Mesothelial cell of epicardium (in vitro differentiated cells): ENCODE data around the gene CTBP2. TPM values are rescaled to one million over a fixed set of nuclear protein-coding genes. Genes with fewer than 3 reads are reported as not detected.

ENCODE experiments used
- DNase-seq, 2 experiments: peaks; one replicate each; pipeline ENCODE4 v3.0.0; 2021; ENCODE audit warnings: low spot score in 2 of 2; ENCODE audit not compliant: unreplicated experiment in 2 of 2
- H3K27ac Mint-ChIP-seq: 2 replicates; pipeline ENCODE4 v1.8.0; 2021; ENCODE audit warnings: mixed read lengths
- H3K27me3 Mint-ChIP-seq: 2 replicates; pipeline ENCODE4 v1.8.0; 2021; ENCODE audit warnings: low read depth, mixed read lengths
- H3K36me3 Mint-ChIP-seq: 2 replicates; pipeline ENCODE4 v1.8.0; 2021; ENCODE audit warnings: mixed read lengths
- H3K4me1 Mint-ChIP-seq: 2 replicates; pipeline ENCODE4 v1.8.0; 2021; ENCODE audit warnings: mixed read lengths
- H3K4me3 Mint-ChIP-seq: 2 replicates; pipeline ENCODE4 v1.8.0; 2021; ENCODE audit warnings: mild to moderate bottlenecking, moderate library complexity, mixed read lengths
- H3K9me3 Mint-ChIP-seq: 2 replicates; pipeline ENCODE4 v1.8.0; 2021; ENCODE audit warnings: mixed read lengths
- total RNA-seq: library from RNA; stranded (reverse); gene quantifications from 3 replicates; pipeline ENCODE4 v1.2.1, GENCODE V29; 2021
- TF ChIP-seq, protein P1 (sequence below): fragments of 200-600 bp; sonication (generic); IDR thresholded peaks from one replicate; pipeline ENCODE4 v1.5.0; 2021; ENCODE audit warnings: antibody characterized with exemption; ENCODE audit not compliant: unreplicated experiment

The CTBP2 gene
- total RNA-seq, 1 donor from 2014 or later, result 122 TPM

DNA sequence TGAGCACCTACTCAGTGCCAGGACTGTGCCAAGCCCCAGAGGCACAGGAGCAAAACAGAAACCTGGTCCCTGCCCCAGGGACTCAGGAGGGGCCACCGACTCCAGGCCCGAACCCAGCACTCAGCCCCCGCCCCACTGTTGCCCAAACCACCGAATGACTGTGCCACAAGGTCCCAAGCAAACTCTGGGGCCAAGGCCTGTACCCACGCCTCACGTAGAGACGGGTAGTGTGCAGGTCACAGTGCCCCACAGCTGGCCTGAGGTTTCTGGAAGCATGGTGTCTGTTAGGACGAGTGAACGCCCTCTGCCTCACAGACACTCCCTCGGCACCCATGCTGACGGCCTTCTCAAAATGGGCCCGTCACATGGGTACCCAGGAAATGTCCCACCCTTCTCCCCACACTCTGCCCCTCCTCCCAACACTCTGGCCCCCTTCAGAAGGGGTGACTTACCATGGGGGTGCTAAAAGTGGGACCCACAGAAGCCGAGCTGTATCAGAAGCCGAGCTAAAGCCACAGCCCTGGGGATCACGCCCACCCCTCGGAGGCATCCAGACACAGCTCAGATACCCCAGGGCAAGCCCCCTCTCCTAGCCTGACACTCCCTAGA is 44.2 kb downstream of the CTBP2 start:
- no peak for DNase-seq
- H3K27me3 Mint-ChIP-seq, result no peaks in the 10 kb centered on the region

GRCh38 chr10:125115409-125115808 is 45.0 kb downstream of the CTBP2 start:
- TF ChIP-seq, protein P1, sequence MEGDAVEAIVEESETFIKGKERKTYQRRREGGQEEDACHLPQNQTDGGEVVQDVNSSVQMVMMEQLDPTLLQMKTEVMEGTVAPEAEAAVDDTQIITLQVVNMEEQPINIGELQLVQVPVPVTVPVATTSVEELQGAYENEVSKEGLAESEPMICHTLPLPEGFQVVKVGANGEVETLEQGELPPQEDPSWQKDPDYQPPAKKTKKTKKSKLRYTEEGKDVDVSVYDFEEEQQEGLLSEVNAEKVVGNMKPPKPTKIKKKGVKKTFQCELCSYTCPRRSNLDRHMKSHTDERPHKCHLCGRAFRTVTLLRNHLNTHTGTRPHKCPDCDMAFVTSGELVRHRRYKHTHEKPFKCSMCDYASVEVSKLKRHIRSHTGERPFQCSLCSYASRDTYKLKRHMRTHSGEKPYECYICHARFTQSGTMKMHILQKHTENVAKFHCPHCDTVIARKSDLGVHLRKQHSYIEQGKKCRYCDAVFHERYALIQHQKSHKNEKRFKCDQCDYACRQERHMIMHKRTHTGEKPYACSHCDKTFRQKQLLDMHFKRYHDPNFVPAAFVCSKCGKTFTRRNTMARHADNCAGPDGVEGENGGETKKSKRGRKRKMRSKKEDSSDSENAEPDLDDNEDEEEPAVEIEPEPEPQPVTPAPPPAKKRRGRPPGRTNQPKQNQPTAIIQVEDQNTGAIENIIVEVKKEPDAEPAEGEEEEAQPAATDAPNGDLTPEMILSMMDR, result no peak
- H3K27me3 Mint-ChIP-seq, result no peaks in the 10 kb centered on the region
- no peak overlapping the region for H3K4me3 Mint-ChIP-seq
- peaks cover 16% of the 10 kb centered on the region for H3K4me1 Mint-ChIP-seq
- no peak for DNase-seq
- H3K27ac Mint-ChIP-seq, result no peak overlapping the region
- peaks cover 4% of the 10 kb centered on the region for H3K36me3 Mint-ChIP-seq
- H3K9me3 Mint-ChIP-seq, result no peaks in the 10 kb centered on the region

More for the DNA sequence above, 44.2 kb downstream of the CTBP2 start:
- H3K4me3 Mint-ChIP-seq, result no peak overlapping the region
- peaks cover 4% of the 10 kb centered on the region for H3K36me3 Mint-ChIP-seq
- peaks cover 21% of the 10 kb centered on the region for H3K4me1 Mint-ChIP-seq
- H3K9me3 Mint-ChIP-seq, result no peaks in the 10 kb centered on the region
- H3K27ac Mint-ChIP-seq, result peak overlapping the region; percentile 30
- TF ChIP-seq, protein P1, result no peak

DNA sequence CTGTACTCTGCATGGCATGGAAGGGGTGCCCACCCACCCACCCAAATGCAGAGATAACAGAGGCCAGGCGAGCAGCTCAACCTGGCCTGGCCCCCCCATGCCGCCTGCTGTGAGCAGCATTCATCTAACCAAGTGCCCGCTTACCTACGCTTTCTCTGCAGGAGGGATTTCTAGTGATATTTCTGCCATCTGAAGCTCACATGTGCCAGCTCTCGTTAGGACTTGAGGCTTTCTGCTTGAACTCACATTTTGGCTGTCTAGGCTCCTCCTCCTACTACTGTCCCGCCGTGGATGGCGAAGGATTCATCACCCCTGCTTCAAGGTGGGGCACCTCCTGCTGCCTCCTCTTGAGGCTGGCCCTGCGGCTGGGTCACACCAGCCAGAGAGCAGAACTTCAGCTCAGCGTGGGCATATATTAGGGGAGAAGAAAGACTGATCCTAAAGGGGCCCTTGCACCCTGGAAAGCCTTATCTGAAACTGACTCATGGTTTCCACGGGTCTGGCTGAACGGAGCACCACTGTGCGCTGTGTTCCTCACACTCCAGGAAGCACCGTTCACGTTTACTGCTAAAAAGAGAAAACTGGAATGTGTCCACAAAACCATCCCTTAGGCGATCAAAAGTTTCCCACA is 45.5 kb downstream of the CTBP2 start:
- Mint-ChIP-seq H3K9me3 (no peaks in the 10 kb centered on the region), H3K4me1 (peaks cover 14% of the 10 kb centered on the region), H3K27me3 (no peaks in the 10 kb centered on the region), H3K27ac (peak overlapping the region; percentile 56), H3K36me3 (peaks cover 6% of the 10 kb centered on the region), H3K4me3 (no peak overlapping the region)
- TF ChIP-seq, protein P1, result no peak
- DNase-seq, result no peak

DNA sequence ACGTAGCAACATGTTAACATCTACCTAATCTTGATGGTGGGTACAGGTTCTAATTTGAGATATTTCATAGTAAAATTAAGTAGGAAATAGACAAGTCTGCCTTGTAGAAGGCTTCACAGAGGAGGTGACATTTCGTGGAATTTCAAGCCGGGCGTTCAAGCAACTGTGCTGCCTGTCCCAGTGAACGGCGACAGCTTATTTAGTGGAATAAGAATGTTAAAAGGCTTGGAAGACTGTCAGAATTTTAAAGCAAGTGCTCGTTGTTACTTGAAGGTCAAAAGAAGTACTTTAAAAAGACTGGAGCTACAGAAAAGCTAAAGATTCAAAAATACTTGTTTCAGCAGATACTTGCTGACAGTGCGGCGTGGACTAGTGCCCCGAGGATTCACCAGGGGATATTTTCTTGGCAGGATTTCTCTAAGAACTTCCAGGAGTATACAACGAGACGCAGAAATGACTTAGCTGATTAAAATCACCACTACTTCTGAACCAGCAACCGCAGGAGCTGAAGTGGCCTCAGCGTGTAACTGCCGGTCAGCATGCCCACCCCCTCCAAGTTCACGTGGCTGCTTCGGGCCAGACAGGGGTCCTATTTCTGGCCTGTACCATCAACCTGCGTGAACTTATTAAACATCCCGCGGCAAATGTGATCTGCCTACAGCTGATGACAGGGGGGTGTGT is 46.5 kb downstream of the CTBP2 start:
- Mint-ChIP-seq H3K27ac (peak overlapping the region; percentile 17), H3K9me3 (peaks cover 3% of the 10 kb centered on the region), H3K27me3 (no peaks in the 10 kb centered on the region), H3K4me1 (peaks cover 11% of the 10 kb centered on the region), H3K36me3 (peaks cover 15% of the 10 kb centered on the region), H3K4me3 (no peak overlapping the region)
- TF ChIP-seq, protein P1, result no peak
- DNase-seq, result no peak

DNA sequence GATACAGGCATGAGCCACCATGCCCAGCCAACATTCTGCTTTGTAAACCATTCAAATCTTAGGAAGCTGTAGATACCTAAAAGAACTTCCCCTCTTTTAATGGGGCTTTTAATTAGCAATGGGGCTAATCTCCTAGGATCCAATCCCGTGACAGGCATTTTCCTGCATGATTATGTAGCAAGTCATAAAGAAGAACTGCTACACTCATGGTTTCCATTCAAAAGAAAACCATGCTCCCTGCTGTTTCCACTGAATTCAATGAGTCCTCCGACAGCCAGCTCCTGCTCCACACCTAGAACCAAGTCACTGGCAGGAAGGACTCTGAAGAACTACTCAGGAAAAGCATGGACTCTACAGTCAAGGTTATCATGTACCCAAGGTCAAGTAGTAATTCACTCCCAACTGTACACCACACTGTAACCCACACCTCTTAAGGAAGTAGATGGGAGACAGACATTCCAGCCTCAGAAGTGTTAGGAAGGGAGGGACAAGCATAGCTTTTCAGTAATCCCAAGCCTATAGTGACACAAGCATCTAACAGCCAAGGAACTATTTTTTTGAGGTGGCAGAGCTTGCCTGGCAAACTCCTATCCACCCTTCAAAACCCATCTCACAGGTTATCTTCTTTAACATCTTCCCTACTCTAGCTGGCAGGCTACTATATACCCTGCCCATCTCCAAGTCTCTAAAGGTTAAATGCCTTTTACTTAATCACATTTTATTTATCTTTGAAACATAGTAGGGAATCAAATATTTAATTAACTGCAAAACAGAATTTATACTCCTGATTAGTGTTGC is 47.5 kb downstream of the CTBP2 start:
- H3K27ac Mint-ChIP-seq, result peak overlapping the region; percentile 51
- H3K36me3 Mint-ChIP-seq, result peaks cover 24% of the 10 kb centered on the region
- DNase-seq, result no peak
- H3K27me3 Mint-ChIP-seq, result no peaks in the 10 kb centered on the region
- TF ChIP-seq, protein P1, result no peak
- peaks cover 12% of the 10 kb centered on the region for H3K9me3 Mint-ChIP-seq
- H3K4me3 Mint-ChIP-seq, result no peak overlapping the region
- H3K4me1 Mint-ChIP-seq, result peaks cover 8% of the 10 kb centered on the region
